Measurements from ENCODE around the gene DNPEP.
"Not testable (repeated sequence)": the region's sequence is repeated elsewhere in the genome, so short reads cannot be mapped to it uniquely, and the experiment has no call there.

The DNPEP gene

DNA sequence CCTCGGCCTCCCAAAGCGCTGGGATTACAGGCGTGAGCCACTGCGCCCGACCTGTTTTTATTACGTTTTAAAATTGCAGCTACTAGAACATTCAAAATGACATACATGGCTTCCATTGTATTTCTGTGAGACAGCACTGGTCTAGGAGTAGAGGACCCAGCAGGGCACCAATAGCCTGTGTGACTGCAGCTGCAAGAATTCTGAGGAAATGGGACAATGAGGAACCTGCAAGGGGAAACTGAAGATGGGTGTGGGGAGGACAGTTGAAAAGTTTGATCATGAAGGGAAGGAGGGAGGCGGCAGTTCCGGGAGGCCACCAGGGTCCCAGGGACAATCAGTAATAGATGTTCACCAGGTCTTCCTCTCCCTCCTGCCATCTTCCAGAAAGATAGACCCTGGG lies 13.9 kb upstream of the DNPEP start:
- no peak for DNase-seq (ENCODE audit: low spot score)

DNA sequence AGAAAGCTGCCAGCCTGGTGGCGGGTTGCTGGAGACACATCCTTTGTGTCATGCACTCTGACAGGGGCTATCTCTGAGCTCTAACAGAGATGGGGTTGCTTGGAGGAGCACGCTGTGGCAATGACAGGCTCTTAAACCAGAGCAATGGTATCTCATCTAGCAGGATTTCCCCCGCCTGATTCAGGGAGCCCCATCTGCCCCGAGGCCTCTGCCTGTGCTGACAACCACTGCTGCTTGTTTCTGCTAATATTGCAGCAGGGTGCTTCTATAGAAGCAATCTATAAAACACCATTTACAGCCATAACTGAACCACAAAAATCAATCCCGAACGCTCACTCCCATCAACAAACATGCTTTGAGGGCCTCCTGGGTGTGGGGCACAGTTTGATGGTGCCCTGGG lies 12.8 kb upstream of the DNPEP start:
- no peak for DNase-seq (ENCODE audit: low spot score)

DNA sequence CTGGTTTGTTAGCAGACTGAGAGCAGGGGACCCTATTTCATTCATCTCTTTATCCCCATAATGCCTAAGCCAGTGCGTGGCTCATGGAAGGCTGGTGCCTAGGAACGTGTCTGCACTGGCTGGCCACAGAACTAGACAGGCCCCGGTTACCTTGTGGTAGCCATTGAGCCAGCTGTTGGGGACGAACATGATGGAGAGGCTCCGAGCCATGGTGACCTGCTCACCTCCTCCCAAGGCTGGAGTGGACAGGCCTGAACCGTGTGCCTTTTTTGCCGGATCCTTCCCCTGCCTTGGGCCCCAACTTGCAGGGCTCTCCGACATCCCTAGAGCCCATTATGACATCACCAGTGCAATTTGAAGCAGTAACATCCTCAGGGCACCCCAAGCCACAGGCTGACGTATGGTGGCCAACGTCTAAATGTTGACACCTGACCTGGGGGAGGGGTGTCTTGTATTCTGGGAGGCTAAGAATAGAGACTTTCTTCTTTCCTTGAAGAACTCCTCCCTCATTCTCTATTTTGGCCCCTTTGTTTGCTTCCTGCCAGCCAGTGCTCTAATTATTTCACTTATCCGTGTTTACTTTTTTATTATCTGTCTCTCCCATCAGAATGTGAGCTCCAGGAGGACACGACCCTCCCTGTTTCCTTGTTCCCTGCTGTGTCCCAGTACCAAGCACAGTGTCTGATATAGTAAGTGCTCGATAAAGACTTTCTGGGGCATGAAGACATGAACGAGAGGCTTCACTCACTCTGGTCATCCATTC lies 12.2 kb upstream of the DNPEP start:
- DNase-seq (ENCODE audit: low spot score) = no peak

DNA sequence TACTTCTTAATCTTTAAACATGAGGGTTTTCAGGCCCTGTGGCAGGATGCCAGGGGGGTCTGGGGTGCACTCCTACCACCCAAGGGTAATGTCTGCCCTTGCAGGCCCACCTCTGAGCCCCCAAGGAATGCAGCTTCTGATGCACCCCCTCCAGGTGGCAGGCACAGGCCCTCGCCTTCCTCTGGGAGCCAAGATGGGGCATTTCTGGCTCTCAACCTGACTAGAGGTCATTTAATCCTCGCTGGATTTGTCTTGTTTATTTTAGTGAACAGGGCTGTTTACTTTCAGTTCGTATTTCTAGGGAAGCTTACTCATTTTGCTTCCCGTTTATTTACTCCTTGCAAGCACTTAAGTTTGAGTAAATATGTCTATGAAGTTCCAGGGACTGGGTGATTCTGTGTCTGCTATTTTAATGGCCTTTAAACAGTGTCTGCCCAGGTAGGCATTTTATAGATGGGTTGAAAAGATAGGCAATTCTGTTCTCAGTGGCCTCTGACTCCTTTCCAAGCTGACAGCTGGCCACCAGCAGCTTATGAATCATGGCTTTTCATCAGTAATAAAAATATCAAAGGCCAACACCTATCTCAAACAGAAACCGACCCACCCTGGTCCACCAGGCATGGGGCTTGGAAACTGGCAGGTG lies 11.1 kb upstream of the DNPEP start:
- DNase-seq (ENCODE audit: low spot score) = no peak

DNA sequence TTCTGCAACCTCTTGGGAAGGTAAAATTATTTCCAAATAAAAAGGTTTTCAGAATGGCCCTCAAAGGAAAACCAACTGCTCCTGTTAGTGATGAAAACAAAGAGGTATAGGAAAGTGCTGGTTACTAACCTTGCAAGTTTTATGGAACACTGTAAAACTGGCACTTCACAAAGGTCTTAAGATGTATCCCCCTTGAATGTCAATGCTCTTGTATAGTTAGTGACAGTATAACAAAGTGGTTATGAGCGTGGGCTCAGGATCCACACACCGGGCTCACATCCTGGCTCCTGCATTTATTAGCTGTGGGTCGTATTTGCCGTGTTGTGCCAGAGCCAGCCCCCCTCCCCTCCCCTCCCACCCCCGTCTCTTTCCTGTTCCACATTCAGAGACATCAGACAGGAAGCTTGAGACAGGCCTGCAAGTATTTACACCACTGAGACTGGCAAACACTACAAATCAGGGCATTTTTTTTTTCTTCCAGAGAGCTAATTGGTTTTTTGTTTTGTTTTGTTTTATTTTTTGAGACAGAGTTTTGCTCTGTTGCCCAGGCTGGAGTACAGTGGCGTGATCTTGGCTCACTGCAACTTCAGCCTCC lies 9.2 kb upstream of the DNPEP start:
- no peak for DNase-seq (ENCODE audit: low spot score)

DNA sequence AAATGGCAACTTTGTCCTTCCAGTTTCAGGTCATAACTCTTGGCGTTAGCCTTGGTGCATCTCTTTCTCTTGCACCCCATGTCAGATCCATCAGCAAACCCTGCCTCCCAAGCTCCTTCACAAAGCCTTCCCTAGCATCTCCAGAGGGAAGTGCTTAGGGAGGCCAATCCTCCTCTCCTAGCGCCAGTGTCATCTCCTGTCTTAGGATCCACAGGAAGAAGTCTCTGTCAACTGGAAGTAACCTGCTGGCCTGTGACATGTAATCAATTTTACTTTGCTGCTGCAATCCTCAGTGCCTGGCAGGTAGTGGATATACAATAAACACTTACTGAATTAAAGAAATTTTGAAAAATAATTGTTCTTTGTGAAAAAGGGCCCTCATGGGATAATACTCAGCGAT lies 7.9 kb upstream of the DNPEP start:
- no peak for DNase-seq (ENCODE audit: low spot score)

DNA sequence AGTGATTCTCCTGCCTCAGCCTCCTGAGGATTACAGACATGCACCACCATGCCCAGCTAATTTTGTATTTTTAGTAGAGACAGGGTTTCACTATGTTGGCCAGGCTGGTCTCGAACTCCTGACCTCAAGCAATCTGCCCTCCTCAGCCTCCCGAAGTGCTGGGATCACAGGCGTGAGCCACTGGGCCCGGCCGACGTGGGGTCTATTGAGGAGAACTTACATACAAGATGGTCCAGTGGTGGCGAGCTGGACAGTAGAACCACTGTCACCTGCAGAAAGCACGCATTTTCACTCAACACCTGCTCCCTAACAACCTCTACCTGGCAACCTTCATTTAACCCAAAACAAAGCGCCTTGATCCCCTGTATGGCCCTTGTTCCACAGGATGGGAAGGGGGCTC lies 7.3 kb upstream of the DNPEP start:
- not testable (repeated sequence) for DNase-seq (ENCODE audit: low spot score)

DNA sequence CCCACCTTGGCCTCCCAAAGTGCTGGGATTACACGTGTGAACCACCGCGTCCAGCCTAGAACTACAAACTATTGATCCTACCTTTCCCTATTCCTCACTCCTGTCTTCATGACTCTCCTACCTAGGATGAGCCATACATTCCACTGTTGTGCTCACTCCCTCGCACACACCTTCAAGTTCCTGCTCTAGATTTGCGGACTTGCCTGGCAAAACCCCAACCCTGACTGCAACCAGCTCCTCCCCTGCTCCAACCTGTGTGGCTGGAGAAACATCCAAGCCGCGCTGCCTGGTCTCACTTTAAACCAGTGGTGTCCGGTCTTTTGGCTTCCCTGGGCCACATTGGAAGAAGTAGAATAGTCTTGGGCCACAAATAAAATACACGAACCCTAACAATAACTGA lies 5.0 kb upstream of the DNPEP start:
- DNase-seq (ENCODE audit: low spot score) = no peak

DNA sequence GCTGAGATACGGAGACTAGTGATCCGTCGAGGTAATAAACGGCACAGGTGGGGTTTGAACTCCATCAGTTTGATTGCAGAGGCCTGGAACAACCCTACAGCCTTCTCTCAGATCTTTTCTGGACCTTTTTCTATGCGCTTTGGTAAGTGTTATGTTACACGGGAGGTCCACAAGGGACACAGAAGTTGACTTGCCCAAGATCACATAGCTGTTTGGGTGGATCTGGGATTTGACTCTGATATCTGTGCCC lies 1.1 kb upstream of the DNPEP start:
- DNase-seq (ENCODE audit: low spot score) = no peak

DNA sequence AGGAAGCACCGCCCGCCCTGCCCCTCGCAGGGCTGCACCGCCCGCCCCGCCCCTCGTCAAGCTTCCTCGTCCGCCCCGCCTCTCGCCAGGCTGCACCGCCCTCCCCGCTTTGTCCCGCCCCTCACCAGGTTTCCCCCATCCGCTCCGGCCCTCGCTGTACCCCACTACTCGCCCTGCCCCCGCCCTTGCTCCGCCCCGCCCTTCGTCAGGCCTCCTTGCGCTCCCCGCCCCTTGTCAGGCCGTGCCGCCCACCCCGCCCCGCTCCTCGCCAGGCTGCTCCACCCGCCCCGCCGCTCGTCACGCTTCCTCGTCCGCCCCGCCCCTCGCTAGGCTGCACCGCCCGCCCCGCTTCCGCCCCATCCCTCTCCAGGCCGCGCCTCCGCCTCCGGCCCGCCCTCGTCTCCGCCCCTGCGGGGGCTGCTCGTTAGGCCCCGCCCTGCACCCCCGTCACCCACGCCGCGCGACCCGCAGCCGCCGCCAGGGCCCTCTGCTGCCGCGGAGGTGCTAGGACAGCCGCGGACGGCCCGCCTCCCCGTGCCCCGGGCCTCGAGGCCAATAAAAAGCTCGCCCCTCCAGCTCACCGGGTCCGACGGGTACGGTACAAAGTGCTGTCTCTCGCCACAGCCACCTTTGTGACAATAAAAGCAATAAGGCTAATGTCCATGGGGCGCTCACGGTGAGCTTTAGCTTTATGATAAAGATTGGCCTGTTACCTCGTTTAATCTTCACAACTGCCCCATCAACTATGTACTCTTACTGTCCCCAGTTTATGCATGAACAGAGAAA lies 602 bp upstream of the DNPEP start:
- DNase-seq (ENCODE audit: low spot score) = peak; percentile 99

DNA sequence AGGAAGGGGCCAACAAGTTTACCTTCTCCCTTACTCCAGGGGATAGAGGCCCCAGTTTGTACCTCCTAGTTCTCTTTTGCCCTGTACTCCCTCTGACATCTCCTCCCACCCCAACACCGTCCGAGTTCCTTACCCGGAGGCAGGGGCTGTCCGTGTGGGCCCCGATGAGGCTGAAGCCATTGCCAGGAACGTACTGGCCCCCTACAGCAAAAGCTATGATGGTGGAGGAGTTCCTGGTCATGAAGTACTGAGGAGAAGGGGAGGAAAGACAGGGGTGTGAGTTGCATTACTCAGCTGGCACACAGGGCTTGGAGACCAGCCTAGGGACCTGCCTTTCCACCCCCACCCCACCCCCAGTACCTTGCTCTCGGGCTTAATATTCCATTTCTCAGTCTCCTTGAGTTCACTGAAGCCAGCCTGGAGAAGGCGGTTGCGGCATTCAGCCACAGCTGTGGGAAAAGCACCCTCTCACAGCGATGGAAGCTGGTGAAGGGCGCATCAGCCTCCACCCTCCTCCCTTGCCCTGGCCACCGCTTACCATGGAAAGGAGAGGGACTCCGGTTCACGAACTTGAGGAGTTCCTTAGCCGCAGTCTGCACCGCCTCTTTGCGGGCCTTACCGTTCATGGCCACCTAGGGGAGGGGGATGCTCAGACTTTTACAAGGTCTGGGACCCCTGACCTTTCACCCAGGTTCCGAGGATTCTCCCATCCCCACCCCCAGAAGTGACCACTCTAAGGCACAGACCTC lies 1.0 kb downstream of the DNPEP start:
- no peak for DNase-seq (ENCODE audit: low spot score)

DNA sequence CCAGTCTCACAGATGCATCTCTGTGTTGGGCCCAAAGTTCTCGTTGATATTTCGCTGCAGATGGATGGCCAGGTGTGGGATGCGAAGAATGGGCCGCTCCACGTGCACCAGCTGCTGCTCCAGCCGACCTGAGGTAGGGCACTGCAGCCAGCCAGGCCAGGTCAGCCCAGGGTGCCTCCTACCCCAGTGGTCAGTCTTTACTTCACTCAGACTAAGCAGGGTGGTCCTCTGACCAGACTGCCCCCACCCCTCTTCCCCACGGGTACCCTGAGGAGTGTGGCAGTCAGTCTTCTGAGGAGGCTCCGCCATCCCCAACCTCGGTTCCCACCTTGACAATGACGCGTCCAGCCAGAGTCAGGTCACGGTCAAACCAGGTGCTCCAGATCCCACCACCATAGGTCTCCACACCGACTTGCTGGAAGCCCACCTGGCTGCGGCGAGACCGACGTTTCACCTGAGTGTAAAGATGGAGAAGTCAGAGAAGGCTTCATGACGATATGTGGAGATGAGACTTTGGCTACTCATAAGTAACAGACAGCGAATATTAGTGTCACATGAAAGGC lies 1.7 kb downstream of the DNPEP start:
- DNase-seq (ENCODE audit: low spot score) = no peak

DNA sequence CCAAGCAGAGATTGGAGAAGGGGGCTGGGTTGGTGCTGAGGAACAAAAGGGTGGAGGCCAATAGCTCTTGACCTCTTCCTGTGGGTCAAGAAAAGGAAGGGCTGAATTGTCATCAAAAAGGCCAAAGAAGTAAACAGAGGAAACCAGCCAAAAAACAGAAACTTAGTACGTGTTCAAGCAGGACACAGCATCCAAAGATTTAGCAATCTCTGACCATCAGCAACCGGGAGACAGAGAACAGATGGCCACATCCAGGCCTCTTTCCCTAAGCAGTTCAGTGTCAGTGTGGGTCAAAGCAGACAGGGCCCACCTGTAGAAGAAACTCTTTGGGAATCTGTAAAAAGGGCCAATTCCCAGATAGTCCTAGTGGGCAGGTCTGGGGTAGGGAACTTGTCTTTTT lies 2.9 kb downstream of the DNPEP start:
- no peak for DNase-seq (ENCODE audit: low spot score)

DNA sequence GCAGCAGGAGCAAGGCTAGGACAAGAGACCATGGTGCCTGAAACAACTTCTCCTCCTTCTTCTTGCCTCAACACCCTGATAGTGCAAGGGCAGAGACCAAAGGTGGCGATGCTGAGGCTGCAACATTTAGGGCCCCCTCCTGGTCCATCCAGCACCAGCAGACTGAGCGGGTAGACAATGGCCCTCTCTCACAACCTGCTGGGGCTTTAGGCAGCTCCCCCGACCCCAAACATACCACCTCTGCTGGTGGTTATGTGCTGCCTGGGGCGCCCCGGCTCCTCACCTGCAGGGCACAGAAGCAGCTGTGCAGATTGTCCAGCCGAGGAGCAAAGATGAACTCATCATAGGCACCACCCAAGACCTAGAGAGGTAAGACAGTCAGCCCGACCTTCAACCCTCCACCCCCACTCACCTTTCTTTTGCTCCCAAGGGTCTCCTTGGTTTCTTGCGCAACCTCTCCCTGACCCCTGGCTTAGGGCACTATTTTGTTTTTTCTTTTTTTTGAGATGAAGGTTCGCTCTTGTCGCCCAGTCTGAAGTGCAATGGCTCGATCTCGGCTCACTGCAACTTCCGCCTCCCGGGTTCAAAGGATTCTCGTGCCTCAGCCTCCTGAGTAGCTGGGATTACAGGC lies 3.5 kb downstream of the DNPEP start:
- no peak for DNase-seq (ENCODE audit: low spot score)

DNA sequence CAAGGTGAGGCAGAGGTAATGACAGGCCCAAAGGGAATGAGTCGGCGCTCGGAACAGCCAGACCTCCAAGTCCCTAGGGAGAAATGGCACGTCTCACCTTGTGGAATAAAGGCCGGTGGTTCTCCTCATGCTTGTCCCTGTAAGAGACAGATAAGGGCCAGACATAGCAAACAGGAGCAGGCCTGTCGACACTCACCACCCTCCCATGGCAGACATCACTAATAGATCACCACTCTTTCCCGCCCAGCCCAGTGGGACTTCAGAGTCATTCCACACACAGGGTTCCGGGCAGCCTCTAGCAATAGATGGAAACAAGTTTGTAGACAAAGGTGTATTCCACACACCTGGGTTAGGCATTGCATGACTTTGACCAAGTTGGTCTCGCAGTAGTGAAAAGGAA lies 6.3 kb downstream of the DNPEP start:
- no peak for DNase-seq (ENCODE audit: low spot score)

DNA sequence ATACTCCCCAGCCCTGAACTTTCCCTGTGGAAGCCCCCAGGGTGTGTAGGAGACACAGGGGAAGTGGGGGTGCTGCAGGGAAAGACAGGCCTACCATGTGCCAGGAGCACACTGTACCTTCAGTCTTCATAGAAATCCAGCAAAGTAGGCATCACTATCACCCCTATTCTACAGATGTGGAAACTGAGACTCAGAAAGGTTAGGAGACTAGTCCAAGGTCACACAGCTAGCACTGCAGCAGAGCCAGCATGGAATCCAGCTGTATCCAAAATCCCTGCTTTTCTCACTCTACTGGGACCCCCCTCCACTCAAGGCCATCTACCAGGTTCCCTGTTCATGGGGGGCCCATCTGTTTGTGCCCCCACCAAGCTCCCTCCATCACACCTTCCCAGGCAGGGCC lies 6.8 kb downstream of the DNPEP start:
- DNase-seq (ENCODE audit: low spot score) = no peak

DNA sequence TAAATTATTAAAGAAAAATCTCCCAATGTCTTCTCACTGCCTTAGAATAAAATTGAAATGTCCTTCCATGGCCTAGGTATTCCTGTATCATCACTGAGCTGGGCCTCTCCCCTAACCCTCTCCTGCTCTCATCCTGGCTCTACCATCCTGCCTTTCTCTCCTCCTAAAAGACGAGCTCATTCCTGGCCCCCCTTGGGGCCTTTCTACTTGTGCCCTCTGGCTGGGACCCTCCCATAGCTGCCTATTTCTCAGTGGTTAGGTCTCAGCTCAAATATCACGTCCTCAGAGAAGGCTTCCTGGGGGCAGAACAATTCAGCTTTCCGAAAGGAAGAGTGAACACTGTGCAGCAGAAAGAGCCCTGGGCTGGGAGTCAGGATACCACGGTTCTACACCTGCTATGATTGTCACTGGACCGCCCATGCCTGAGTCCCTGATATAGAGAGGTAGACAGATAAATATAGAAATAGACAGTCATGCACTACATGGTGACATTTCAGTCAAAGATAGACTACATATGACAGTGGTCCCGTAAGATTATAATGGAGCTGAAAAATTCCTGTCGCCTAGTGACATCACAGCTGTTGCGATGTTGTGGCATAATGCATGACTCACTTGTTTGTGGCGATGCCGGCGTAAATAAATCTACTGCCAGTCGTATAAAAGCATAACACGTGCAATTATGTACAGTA lies 9.4 kb downstream of the DNPEP start:
- DNase-seq (ENCODE audit: low spot score) = no peak

DNA sequence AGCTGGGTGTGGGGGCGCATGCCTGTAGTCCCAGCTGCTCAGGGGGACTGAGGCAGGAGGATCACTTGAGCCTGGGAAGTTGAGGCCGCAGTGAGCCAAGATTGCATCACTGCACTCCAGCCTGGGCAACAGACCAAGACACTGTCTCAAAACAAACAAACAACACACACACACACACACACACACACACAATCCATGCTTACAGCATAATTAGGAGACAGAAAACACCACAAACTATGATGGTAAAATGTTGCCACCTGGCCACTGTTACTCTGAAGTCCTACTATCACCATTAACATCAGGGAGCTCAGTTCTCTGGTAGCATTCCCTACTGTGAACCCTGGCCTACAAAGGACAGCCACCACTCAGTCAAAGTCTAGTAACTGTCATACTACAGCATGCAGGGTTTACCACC lies 18.3 kb downstream of the DNPEP start:
- no peak for DNase-seq (ENCODE audit: low spot score)

DNA sequence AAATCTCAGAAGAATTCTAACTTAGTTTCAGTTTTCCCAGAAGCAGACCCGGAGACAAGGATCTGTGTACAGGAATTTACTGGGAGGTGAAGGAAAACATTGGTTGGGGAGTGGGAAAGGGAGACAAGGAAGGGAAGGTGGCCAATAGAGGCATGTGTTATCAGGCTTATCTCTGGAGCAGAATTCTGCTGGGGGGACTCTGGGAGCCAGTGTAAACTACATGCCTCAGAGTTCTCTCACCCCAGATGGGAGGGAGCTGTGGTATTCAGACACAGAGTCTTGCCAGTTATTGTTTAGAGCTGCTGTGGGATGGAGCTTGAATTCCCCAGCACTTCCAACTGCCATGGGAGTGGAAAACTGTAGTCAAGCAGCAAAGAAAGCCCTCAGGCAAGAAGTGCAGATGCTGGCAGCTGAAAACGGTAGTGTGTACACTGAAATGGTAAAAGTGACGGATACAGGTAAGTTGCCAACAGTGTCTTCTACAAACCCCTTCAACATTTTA lies 19.0 kb downstream of the DNPEP start:
- no peak for DNase-seq (ENCODE audit: low spot score)

DNA sequence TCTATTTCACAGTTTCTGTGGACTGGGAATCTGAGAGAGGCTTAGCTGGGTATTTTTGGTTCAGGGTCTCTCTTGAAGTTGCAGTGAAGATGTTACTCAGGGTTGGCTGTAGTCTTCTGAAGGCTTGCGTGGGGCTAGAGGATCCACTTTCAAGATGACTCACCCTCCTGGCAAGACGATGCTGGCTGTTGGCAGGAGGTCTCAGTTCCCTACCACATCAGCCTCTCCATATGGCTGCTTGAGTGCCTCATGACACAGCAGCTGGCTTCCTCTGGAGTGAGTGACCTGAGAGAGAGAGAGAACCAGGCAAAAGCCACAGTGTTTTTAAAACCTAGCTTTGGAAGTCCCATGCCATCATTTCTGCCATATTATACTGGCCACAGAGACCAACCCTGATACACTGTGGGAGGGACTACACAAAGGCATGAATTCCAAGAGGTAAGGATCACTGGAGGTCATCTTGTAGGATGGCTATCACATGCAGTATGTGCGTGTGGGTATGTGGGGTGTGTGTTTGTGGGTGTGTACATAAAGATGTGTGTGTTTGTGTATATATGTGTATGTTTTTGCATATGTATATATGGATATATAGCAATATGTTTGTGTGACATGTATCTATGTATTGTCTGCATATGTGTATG lies 25.1 kb downstream of the DNPEP start:
- DNase-seq (ENCODE audit: low spot score) = no peak
